GM21528 (cell line): Measurements from ENCODE around the gene TBC1D10A.
A peak's percentile ranks its signal among the peaks of the same experiment; 100 is the strongest.
"Not testable (repeated sequence)": the region's sequence is repeated elsewhere in the genome, so short reads cannot be mapped to it uniquely, and the experiment has no call there.

Experiments
- ATAC-seq: cut with Tn5 transposase; IDR thresholded peaks from one replicate; pipeline ENCODE4 v1.9.1; 2021; ENCODE audit warnings: mild to moderate bottlenecking, moderate library complexity; ENCODE audit not compliant: unreplicated experiment, low FRiP score

The TBC1D10A gene

GRCh38 chr22:30348404-30348803, 21.7 kb upstream of the TBC1D10A start:
- ATAC-seq: no peak

- no peak for ATAC-seq
Observed at GRCh38 chr22:30347255-30347892, 20.6 kb upstream of the TBC1D10A start.

GRCh38 chr22:30344447-30345200, 17.9 kb upstream of the TBC1D10A start:
- ATAC-seq: no peak

GRCh38 chr22:30340911-30341685, 14.4 kb upstream of the TBC1D10A start:
- ATAC-seq: no peak

- no peak for ATAC-seq
Observed at GRCh38 chr22:30338802-30339201, 12.1 kb upstream of the TBC1D10A start.

- not testable (repeated sequence) for ATAC-seq
Observed at GRCh38 chr22:30338341-30338740, 11.6 kb upstream of the TBC1D10A start.

GRCh38 chr22:30337461-30337778, 10.7 kb upstream of the TBC1D10A start:
- ATAC-seq: no peak

GRCh38 chr22:30336752-30337460, 10.2 kb upstream of the TBC1D10A start:
- ATAC-seq: no peak

GRCh38 chr22:30335236-30335635, 8.5 kb upstream of the TBC1D10A start:
- ATAC-seq: no peak

GRCh38 chr22:30334646-30335045, 7.9 kb upstream of the TBC1D10A start:
- no peak for ATAC-seq

GRCh38 chr22:30333707-30334087, 7.0 kb upstream of the TBC1D10A start:
- no peak for ATAC-seq

GRCh38 chr22:30332994-30333706, 6.4 kb upstream of the TBC1D10A start:
- no peak for ATAC-seq

- ATAC-seq: no peak
Observed at GRCh38 chr22:30332551-30332950, 5.8 kb upstream of the TBC1D10A start.

- ATAC-seq: no peak
Observed at GRCh38 chr22:30328466-30329049, 1.8 kb upstream of the TBC1D10A start.

GRCh38 chr22:30327864-30328345, 1.2 kb upstream of the TBC1D10A start:
- ATAC-seq: no peak

- ATAC-seq: peak; percentile 36
Observed at GRCh38 chr22:30326255-30326705, 461 bp downstream of the TBC1D10A start.

- ATAC-seq: no peak
Observed at GRCh38 chr22:30325724-30326254, 952 bp downstream of the TBC1D10A start.

- ATAC-seq: no peak
Observed at GRCh38 chr22:30325065-30325720, 1.5 kb downstream of the TBC1D10A start.
